H1 (cell line): Measurements from ENCODE around the gene GFM1. TPM values are rescaled to one million over a fixed set of nuclear protein-coding genes. Genes with fewer than 3 reads are reported as not detected.

Experiments
- polyA plus RNA-seq, 7 experiments: library from polyadenylated mRNA; depleted of rRNA in 3 of 7; stranded (reverse) in 5 of 7; unstranded in 2 of 7; fragments of >200 nt in 5 of 7; fragments of 200-250 nt in 2 of 7; gene quantifications; 1 replicate in 5 of 7; 2 replicates in 1 of 7; 4 replicates in 1 of 7; pipeline versions ENCODE4 v1.2.1 to v1.2.3, GENCODE V29; 2011 to 2013; ENCODE audit warnings: missing spikeins in 2 of 7, mixed read lengths in 2 of 7
- small RNA-seq: library from polyadenylated mRNA; stranded (forward); fragments of <200 nt; extraction: miRNeasy Mini kit (QIAGEN cat#:217004); gene quantifications from one replicate; pipeline ENCODE3, GENCODE V24; 2013; ENCODE audit not compliant: insufficient read depth
- total RNA-seq: library from RNA; stranded (reverse); fragmentation: NEBNext Ultra II Directional; extraction: Animal tissue kit (Norgen Biotek cat#: 25700); gene quantifications from 2 replicates; pipeline ENCODE4 v1.2.1, GENCODE V29; 2021

Gene GFM1
- total and polyA plus RNA-seq, 2 of the 8 experiments (the other 6 are each of a cell fraction or from before 2014, with no cell fraction given), result 10.9 to 45.3 TPM

Small RNA genes lying within 50 kb of the gene (small RNA-seq; reads per million reads assigned to genes)
- not detected for gene AC025033.1
- not detected for gene AC080013.6

Other genes starting within 250 kb of the GFM1 start
- 39.1 and 48.9 TPM in 2 replicates for gene MLF1, start 73.3 kb upstream of the GFM1 start, total RNA-seq
- 9.9 and 13.4 TPM in 2 replicates for gene MLF1, start 73.3 kb upstream of the GFM1 start, polyA plus RNA-seq (2011; rRNA removed)
- gene LXN, start 28.1 kb downstream of the GFM1 start, total RNA-seq, result 3.9 and 4.7 TPM in 2 replicates
- gene LXN, start 28.1 kb downstream of the GFM1 start, polyA plus RNA-seq (2011; rRNA removed), result 2.7 and 3.2 TPM in 2 replicates
- 0.71 TPM in 1 of 2 replicates, not detected in the other for gene RARRES1, start 87.9 kb downstream of the GFM1 start, total RNA-seq
- gene RARRES1, start 87.9 kb downstream of the GFM1 start, polyA plus RNA-seq (2011; rRNA removed), result 0.09 and 0.26 TPM in 2 replicates
- gene MFSD1, start 157.5 kb downstream of the GFM1 start, total RNA-seq, result 9.3 and 11.0 TPM in 2 replicates
- 7.1 and 11.5 TPM in 2 replicates for gene MFSD1, start 157.5 kb downstream of the GFM1 start, polyA plus RNA-seq (2011; rRNA removed)